Activated naive CD8-positive, alpha-beta T cell treated with anti-CD3 and anti-CD28 coated beads, Interleukin-2, amount 50 U/mL, for 16 hours (primary cell): ENCODE data around the gene RBCK1.
"Not testable (repeated sequence)": the region's sequence is repeated elsewhere in the genome, so short reads cannot be mapped to it uniquely, and the experiment has no call there.

Experiments
- DNase-seq: peaks from one replicate; pipeline ENCODE4 v3.0.0-alpha.2; 2020; ENCODE audit warnings: low read depth, low spot score

Gene RBCK1

GRCh38 chr20:437787-438486 is 29.8 kb downstream of the RBCK1 start:
- DNase-seq: no peak

DNA sequence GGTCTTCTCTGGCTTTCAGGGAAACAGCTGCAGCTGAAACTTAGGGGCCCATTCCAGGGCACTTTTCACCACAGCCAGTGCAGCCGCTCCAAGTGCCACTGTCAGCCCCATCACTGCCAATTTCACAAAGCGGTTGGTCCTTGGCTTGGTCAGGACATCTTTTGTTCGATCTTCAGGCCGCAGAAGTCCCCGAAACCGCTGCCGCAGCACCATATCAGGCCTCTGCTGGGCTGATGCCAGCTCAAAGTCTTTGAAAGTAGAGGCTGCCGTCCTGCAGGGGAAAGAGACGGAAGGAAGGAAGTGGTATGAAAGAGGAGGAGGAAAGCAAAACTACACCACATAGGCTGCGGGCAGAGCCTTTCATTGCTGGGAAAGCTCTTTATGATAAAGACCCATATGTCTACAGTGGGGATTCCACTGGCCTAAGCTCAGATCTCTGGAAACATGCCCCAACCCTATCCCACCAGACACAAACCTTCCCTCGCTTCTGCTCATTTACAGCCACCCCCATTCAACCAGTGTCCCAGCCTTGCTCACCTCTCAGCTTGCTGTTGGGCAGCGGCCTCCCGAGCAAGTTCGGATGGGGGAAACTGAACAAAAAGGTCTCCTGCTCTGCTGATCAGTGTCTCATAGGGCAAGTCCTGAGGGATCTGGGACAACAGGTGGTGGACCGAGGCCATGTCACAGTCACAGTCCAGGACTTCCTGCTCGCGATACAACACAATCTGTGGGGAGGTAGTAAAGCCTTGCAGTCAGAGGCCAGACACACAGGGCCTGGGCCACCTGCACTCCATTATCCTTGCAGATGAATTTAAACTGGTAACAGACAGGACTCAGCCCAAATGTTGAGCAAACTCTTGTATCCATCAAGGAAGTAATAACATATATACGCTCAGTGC is 30.7 kb downstream of the RBCK1 start:
- no peak for DNase-seq

DNA sequence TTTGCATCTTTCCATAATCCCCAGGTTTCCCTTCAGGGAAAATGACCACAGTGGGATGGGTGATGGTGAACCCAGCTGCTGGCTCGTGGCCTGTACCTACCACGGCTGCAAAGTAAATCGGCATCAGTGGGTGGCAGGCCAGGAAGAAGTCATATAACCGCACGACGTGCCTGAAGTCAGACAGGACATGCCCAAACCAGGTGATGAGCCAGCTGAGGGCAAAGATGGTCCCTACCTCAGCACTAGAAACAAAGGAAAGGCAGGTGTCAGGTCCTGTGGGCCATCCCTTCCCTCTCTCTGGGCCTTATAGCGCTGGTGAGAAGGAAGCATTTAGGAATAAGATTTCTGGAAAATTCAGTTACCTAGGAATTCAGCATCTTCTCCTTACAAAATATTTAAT is 32.0 kb downstream of the RBCK1 start:
- DNase-seq: no peak

- DNase-seq: no peak
These were observed 32.5 kb downstream of the RBCK1 start for GRCh38 chr20:440636-441035.

GRCh38 chr20:443223-443775 is 35.2 kb downstream of the RBCK1 start:
- no peak for DNase-seq

- DNase-seq: no peak
These were observed 36.0 kb downstream of the RBCK1 start for GRCh38 chr20:444117-444516.

DNA sequence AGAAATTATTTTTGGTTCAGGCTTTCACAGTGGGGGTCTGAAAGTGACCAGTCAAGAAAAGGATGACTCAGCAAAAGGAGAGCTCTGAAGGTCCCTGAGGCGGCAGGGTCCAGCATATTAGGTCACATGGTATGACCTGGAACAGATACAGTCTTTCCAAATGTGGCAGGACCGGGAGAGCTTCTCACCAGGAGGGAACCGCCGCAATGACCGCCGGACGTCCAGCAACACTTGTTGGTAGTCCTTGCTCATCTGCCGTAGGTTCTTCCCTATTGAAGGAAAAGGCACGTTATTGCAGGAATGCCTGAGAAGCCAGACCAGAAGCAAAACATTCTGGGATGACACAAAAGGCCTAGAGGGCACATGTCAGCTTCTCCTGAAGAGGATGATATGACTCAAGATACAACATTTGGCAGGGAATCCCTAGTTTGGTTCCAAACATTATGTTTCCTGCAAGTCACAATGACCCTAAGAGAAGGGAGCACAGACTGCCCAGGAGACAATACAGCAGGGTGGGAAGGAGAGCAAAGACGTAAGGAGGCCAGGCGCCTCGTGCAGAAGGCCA is 36.8 kb downstream of the RBCK1 start:
- no peak for DNase-seq

- no peak for DNase-seq
These were observed 37.6 kb downstream of the RBCK1 start for GRCh38 chr20:445514-446336.

- not testable (repeated sequence) for DNase-seq
These were observed 43.9 kb downstream of the RBCK1 start for GRCh38 chr20:452021-452420.

DNA sequence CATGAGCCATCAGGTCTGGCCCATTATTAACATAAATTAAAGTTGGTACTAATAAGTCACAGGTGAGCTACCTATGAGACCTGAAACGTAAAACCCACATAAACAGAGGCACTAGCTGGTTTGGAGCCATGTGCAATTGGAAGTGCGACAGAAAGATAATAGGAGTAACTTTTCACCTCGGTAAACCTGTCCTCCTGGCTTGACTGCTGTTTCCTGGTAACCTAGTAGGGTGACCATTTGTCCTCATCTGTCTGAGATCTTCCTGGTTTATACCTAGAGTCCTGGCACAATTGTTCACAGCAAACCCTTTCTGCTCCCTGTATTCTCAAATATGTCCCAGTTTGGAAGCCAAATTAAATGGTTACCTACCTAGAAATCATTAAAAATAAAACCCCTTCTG is 46.9 kb downstream of the RBCK1 start:
- no peak for DNase-seq

DNA sequence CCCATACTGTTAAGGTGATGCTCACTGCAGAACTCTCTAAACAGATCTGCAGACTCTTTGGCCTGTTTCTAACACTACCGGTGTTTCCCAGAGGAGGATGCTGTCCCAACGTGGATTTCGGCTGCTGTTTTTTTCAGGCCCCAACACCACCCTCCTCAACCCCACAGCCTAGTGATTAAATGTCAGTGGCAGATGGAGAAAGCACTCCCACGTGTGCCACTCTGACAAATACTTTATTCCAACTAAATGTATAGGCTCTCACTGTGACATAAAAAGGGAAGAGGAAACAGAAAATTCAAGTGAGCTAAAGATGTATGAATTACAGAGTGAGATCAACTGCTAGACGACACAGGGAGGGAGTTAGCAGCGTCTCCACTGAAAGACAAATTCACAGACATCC is 50.7 kb downstream of the RBCK1 start:
- DNase-seq: no peak

- no peak for DNase-seq
These were observed 52.1 kb downstream of the RBCK1 start for GRCh38 chr20:460180-460579.

DNA sequence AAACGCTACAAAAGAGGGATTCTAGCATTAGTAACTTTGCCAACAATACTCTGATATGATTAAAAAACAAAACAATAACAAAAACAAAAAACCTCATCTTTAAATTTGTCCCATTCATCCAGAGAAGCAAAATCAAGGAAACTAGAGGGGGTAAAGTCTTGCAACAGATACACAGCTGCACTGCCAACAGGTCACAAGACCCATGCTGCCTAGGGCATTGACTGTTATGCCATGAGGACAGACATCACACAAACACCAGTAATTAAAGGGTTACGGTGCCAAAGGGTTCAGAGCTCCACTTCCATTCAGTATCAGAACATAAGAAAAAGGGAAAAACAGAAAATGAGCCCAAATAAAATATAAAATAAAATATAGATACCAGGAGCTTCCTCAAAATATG is 52.6 kb downstream of the RBCK1 start:
- DNase-seq: no peak

- DNase-seq: no peak
These were observed 53.4 kb downstream of the RBCK1 start for GRCh38 chr20:461254-462198.

DNA sequence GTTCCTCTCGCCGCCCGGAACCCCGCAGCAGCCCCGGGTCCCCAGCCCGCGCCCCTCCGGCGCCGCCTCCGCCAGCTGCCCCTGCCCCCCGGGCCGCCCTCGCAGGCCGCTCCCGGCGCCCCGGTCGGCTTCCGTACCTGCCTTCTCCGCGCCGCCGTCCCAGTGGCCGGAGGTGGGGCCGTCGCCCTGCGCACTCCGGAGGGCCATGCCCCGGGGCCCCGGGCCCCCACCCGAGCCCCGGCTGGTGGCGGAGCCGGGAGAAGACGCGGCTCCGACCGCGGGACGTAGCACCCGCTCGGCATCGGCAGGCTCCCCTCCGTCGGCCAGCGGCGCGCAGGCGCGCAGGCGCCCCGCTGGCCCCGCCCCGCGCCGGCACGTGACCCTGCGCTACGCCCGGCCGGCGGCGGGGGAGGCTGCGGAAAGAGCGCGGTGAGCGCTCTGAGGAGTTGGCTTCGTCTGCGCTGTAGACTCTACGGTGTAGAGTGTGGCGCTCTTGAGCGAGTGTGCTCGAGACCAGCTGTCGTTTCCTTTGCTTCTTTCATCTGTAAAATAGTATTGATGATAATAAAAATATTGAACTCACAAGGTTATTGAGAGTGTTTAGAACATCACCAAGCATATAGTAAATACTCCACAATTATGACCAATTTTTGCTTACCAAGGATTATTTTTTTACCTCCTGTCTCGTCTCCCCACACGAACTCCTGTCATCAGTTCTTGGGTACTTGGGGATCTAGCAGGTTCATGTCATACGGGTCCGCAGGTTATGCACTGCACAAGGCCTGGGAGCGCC is 54.3 kb downstream of the RBCK1 start, which contains the start of gene TBC1D20:
Gene TBC1D20 (minus strand): TSS at position 335 of the 793 bp plus-strand sequence. CDS start 128 bp downstream, at position 207.
- peak; percentile 66 for DNase-seq

DNA sequence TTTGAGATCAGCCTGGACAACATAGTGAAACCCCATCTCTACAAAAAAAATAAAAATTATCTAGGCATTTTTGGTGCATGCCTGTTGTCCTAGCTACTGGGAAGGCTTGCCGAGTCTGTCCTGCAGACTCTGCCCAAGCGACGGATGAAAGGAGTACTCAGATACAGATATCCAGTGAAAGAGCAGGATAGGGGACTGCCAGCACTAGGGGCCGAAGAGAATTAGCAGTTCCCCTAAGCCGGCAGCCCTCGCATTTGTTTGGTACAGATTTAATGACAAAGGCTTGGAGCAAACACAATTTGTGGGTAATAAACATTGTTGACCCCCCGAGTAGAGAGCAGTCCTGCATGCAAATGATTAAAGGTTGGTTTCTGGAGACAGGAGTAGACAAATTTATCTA is 59.7 kb downstream of the RBCK1 start:
- no peak for DNase-seq

GRCh38 chr20:469746-470490 is 61.8 kb downstream of the RBCK1 start:
- no peak for DNase-seq

DNA sequence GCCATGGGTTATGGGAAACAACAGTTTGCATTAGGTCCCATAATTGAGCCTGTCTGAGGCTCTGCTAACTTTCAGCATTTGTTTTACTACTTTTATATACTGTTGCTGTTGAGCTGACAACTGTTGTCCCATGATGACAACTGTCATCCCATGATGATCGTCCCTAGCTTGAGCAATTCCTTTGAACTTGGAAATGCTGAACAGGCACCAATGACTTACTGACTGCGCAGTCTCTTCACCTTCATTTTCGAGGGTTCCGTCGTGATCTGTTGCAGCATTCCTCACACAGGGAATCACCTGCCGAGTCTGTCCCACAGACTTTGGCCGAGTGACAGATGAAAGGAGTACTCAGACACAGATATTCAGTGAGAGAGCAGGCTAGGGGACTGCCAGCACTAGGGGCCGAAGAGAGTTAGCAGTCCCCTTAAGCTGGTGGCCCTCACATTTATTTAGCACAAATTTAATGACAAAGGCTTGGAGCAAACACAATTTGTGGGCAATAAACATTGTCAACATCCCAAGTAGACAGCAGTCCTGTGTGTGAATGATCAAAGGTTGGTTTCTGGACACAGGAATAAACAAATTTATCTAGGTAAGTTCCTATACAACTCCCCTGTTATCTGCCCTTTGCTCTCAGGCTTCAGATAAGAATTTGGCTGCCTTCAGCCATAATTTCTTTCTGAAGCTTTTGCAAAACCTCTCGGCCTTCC is 64.2 kb downstream of the RBCK1 start:
- DNase-seq: no peak
